Type B pancreatic cell (in vitro differentiated cells): ENCODE results near the gene DPT. TPM values are rescaled to one million over a fixed set of nuclear protein-coding genes. Genes with fewer than 3 reads are reported as not detected.

Experiments
- DNase-seq: peaks from one replicate; pipeline ENCODE4 v3.0.0; 2021; ENCODE audit warnings: mixed read lengths; ENCODE audit not compliant: unreplicated experiment; ENCODE audit errors: extremely low spot score
- H3K27ac Mint-ChIP-seq: 2 replicates; pipeline ENCODE4 v1.8.0; 2021; ENCODE audit warnings: mild to moderate bottlenecking, mixed read lengths
- H3K27me3 Mint-ChIP-seq: 2 replicates; pipeline ENCODE4 v1.8.0; 2021; ENCODE audit warnings: mixed read lengths
- H3K36me3 Mint-ChIP-seq: 2 replicates; pipeline ENCODE4 v1.8.0; 2021; ENCODE audit warnings: mixed read lengths
- H3K4me1 Mint-ChIP-seq: one replicate; pipeline ENCODE4 v1.8.0; 2021; ENCODE audit warnings: mixed read lengths; ENCODE audit not compliant: unreplicated experiment
- H3K4me3 Mint-ChIP-seq: 2 replicates; pipeline ENCODE4 v1.8.0; 2021; ENCODE audit warnings: mild to moderate bottlenecking, mixed read lengths
- H3K9me3 Mint-ChIP-seq: 2 replicates; pipeline ENCODE4 v1.8.0; 2021; ENCODE audit warnings: mixed read lengths
- total RNA-seq: library from RNA; stranded (reverse); gene quantifications from 2 replicates; pipeline ENCODE4 v1.2.1, GENCODE V29; 2021; ENCODE audit warnings: low replicate concordance
- TF ChIP-seq, protein P1 (sequence below): fragments of 200-600 bp; sonication (generic); conservative IDR thresholded peaks from 2 replicates; pipeline ENCODE4 v1.5.0; 2021; ENCODE audit warnings: antibody characterized with exemption, mild to moderate bottlenecking

Gene DPT
- total RNA-seq, 1 donor from 2014 or later: 0.22 TPM

DNA sequence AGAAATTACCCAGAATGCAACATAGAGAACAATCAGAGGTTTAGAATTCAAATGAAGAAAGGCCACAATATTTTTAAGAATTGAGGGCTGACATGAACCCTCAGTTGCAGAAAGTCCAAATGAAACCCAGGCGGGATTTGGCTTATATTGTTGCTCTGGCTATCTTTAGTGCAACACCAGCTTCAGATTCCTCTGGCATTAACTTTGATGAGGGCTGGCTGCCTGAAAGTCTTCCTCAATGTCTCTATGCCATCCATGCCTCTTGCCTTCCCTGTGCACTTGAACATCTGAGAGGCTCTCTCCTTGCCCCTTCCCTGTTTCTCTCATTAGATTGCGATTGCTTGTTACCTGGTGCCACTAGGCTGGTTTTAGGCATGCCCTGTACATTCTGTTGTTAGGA is 31.2 kb upstream of the DPT start:
- Mint-ChIP-seq H3K4me1 (no peaks in the 10 kb centered on the region), H3K4me3 (no peak overlapping the region), H3K9me3 (no peaks in the 10 kb centered on the region), H3K36me3 (no peaks in the 10 kb centered on the region), H3K27ac (no peak overlapping the region), H3K27me3 (peaks cover 4% of the 10 kb centered on the region)
- TF ChIP-seq, protein P1, sequence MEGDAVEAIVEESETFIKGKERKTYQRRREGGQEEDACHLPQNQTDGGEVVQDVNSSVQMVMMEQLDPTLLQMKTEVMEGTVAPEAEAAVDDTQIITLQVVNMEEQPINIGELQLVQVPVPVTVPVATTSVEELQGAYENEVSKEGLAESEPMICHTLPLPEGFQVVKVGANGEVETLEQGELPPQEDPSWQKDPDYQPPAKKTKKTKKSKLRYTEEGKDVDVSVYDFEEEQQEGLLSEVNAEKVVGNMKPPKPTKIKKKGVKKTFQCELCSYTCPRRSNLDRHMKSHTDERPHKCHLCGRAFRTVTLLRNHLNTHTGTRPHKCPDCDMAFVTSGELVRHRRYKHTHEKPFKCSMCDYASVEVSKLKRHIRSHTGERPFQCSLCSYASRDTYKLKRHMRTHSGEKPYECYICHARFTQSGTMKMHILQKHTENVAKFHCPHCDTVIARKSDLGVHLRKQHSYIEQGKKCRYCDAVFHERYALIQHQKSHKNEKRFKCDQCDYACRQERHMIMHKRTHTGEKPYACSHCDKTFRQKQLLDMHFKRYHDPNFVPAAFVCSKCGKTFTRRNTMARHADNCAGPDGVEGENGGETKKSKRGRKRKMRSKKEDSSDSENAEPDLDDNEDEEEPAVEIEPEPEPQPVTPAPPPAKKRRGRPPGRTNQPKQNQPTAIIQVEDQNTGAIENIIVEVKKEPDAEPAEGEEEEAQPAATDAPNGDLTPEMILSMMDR: no peak
- DNase-seq: no peak

GRCh38 chr1:168759077-168759476 is 30.1 kb upstream of the DPT start:
- H3K27me3 Mint-ChIP-seq: peaks cover 2% of the 10 kb centered on the region
- H3K4me3 Mint-ChIP-seq: no peak overlapping the region
- no peak overlapping the region for H3K27ac Mint-ChIP-seq
- no peaks in the 10 kb centered on the region for H3K36me3 Mint-ChIP-seq
- H3K9me3 Mint-ChIP-seq: no peaks in the 10 kb centered on the region
- DNase-seq: no peak
- H3K4me1 Mint-ChIP-seq: no peaks in the 10 kb centered on the region
- TF ChIP-seq, protein P1: no peak

GRCh38 chr1:168758503-168758902 is 29.5 kb upstream of the DPT start:
- H3K36me3 Mint-ChIP-seq: no peaks in the 10 kb centered on the region
- H3K9me3 Mint-ChIP-seq: no peaks in the 10 kb centered on the region
- TF ChIP-seq, protein P1: no peak
- H3K4me3 Mint-ChIP-seq: no peak overlapping the region
- no peak overlapping the region for H3K27ac Mint-ChIP-seq
- H3K27me3 Mint-ChIP-seq: no peaks in the 10 kb centered on the region
- no peaks in the 10 kb centered on the region for H3K4me1 Mint-ChIP-seq
- no peak for DNase-seq

GRCh38 chr1:168755800-168756418 is 26.9 kb upstream of the DPT start:
- no peak overlapping the region for H3K27ac Mint-ChIP-seq
- H3K4me1 Mint-ChIP-seq: peaks cover 9% of the 10 kb centered on the region
- TF ChIP-seq, protein P1: no peak
- H3K27me3 Mint-ChIP-seq: no peaks in the 10 kb centered on the region
- DNase-seq: no peak
- no peak overlapping the region for H3K4me3 Mint-ChIP-seq
- H3K9me3 Mint-ChIP-seq: no peaks in the 10 kb centered on the region
- no peaks in the 10 kb centered on the region for H3K36me3 Mint-ChIP-seq

- H3K27ac Mint-ChIP-seq: no peak overlapping the region
- TF ChIP-seq, protein P1: no peak
- H3K27me3 Mint-ChIP-seq: no peaks in the 10 kb centered on the region
- no peak overlapping the region for H3K4me3 Mint-ChIP-seq
- H3K36me3 Mint-ChIP-seq: no peaks in the 10 kb centered on the region
- DNase-seq: no peak
- H3K4me1 Mint-ChIP-seq: peaks cover 9% of the 10 kb centered on the region
- H3K9me3 Mint-ChIP-seq: no peaks in the 10 kb centered on the region
Observed at GRCh38 chr1:168752171-168752832, 23.3 kb upstream of the DPT start.
